GM12878 (cell line): ENCODE data around the gene HEPACAM.

Experiments used
- CBX3 ChIP-seq: fragments of 200-600 bp; sonication (generic); IDR thresholded peaks from 2 replicates; pipeline ENCODE4 v1.6.1; 2016; ENCODE audit warnings: low read depth, borderline replicate concordance
- POLR2AphosphoS5 ChIP-seq: IDR thresholded peaks from 2 replicates; pipeline ENCODE4 v1.6.1; 2011; ENCODE audit warnings: mild to moderate bottlenecking, low read length, inconsistent platforms
- TF ChIP-seq, protein P1 (sequence below): fragments of 150-350 bp; IDR thresholded peaks from 2 replicates; pipeline ENCODE4 v1.6.1; 2016; ENCODE audit warnings: low read depth, low read length
- TF ChIP-seq, protein P2 (sequence below), 3 experiments: IDR thresholded peaks in 2 of 3; conservative IDR thresholded peaks in 1 of 3; 2 replicates each; pipeline ENCODE4 v1.5.1; 2011; ENCODE audit warnings: low read depth in 3 of 3, low read length in 3 of 3, mild to moderate bottlenecking in 3 of 3, control low read depth in 2 of 3, moderate library complexity in 2 of 3, inconsistent platforms in 1 of 3, mixed read lengths in 1 of 3; ENCODE audit not compliant: control insufficient read depth in 2 of 3, insufficient read depth in 1 of 3; ENCODE audit errors: extremely low read depth in 1 of 3
- TF ChIP-seq, protein P3 (sequence below): IDR thresholded peaks from 2 replicates; pipeline ENCODE4 v1.6.1; 2012; ENCODE audit warnings: low read depth, low read length, improper control_type of control experiment

DNA sequence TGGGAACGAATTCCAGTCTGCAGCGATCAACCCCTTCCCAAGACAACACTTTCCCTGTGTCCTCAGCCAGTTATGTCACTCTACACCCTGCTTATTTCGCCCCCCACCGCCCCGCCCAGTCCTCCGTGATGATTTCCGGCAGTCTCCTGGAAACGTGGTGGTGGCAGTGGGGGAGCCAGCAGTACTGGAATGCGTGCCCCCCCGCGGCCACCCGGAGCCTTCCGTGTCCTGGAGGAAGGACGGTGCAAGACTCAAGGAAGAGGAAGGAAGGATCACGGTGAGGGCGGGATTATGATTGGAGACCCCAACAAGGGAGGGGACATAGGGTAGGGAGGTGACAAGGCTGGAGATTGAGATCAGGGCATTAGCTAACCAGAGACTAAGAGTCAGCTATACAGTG lies 66.5 kb downstream of the HEPACAM start:
- TF ChIP-seq, protein P1, sequence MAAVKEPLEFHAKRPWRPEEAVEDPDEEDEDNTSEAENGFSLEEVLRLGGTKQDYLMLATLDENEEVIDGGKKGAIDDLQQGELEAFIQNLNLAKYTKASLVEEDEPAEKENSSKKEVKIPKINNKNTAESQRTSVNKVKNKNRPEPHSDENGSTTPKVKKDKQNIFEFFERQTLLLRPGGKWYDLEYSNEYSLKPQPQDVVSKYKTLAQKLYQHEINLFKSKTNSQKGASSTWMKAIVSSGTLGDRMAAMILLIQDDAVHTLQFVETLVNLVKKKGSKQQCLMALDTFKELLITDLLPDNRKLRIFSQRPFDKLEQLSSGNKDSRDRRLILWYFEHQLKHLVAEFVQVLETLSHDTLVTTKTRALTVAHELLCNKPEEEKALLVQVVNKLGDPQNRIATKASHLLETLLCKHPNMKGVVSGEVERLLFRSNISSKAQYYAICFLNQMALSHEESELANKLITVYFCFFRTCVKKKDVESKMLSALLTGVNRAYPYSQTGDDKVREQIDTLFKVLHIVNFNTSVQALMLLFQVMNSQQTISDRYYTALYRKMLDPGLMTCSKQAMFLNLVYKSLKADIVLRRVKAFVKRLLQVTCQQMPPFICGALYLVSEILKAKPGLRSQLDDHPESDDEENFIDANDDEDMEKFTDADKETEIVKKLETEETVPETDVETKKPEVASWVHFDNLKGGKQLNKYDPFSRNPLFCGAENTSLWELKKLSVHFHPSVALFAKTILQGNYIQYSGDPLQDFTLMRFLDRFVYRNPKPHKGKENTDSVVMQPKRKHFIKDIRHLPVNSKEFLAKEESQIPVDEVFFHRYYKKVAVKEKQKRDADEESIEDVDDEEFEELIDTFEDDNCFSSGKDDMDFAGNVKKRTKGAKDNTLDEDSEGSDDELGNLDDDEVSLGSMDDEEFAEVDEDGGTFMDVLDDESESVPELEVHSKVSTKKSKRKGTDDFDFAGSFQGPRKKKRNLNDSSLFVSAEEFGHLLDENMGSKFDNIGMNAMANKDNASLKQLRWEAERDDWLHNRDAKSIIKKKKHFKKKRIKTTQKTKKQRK, result no peak
- TF ChIP-seq, protein P2, sequence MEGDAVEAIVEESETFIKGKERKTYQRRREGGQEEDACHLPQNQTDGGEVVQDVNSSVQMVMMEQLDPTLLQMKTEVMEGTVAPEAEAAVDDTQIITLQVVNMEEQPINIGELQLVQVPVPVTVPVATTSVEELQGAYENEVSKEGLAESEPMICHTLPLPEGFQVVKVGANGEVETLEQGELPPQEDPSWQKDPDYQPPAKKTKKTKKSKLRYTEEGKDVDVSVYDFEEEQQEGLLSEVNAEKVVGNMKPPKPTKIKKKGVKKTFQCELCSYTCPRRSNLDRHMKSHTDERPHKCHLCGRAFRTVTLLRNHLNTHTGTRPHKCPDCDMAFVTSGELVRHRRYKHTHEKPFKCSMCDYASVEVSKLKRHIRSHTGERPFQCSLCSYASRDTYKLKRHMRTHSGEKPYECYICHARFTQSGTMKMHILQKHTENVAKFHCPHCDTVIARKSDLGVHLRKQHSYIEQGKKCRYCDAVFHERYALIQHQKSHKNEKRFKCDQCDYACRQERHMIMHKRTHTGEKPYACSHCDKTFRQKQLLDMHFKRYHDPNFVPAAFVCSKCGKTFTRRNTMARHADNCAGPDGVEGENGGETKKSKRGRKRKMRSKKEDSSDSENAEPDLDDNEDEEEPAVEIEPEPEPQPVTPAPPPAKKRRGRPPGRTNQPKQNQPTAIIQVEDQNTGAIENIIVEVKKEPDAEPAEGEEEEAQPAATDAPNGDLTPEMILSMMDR (IDR thresholded peaks at IDR 0.05 in 2 of 3, conservative IDR thresholded peaks at IDR 0.05 in 1 of 3; ENCODE audit: control insufficient read depth in 2 of 3, extremely low read depth in 1 of 3, insufficient read depth in 1 of 3, low read depth in 3 of 3, low read length in 3 of 3), result no peak
- TF ChIP-seq, protein P3, sequence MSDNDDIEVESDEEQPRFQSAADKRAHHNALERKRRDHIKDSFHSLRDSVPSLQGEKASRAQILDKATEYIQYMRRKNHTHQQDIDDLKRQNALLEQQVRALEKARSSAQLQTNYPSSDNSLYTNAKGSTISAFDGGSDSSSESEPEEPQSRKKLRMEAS, result no peak
- TF ChIP-seq POLR2AphosphoS5 (no peak), CBX3 (no peak)
